HepG2 (cell line): Measurements from ENCODE around the gene SARNP. TPM values are rescaled to one million over a fixed set of nuclear protein-coding genes. Genes with fewer than 3 reads are reported as not detected.

Experiments
- ATF7 ChIP-seq, 2 experiments: fragments of 450-650 bp in 1 of 2; sonication (generic) in 1 of 2; formaldehyde crosslinking in 1 of 2; IDR thresholded peaks; 2 replicates each; pipeline versions ENCODE4 v1.4.0 to v1.6.1; 2016 to 2020; ENCODE audit warnings: antibody characterized with exemption in 1 of 2, mild to moderate bottlenecking in 1 of 2, missing genetic modification reagents in 1 of 2
- BHLHE40 ChIP-seq: IDR thresholded peaks from 2 replicates; pipeline ENCODE4 v1.6.1; 2011; ENCODE audit warnings: low read length, improper control_type of control experiment
- CHCHD3 ChIP-seq: sonication (generic); formaldehyde crosslinking; IDR thresholded peaks from 2 replicates; pipeline ENCODE4 v1.8.0; 2022; ENCODE audit warnings: mild to moderate bottlenecking, missing genetic modification reagents, moderate library complexity
- HDAC6 ChIP-seq: fragments of 200-600 bp; sonication (generic); IDR thresholded peaks from 2 replicates; pipeline ENCODE4 v1.7.0; 2017; ENCODE audit warnings: mild to moderate bottlenecking, antibody characterized with exemption, low read length, low read depth
- NFIB ChIP-seq: sonication (generic); formaldehyde crosslinking; IDR thresholded peaks from 2 replicates; pipeline ENCODE4 v1.9.0; 2021; ENCODE audit warnings: missing genetic modification reagents, mild to moderate bottlenecking, borderline replicate concordance
- NPAS2 ChIP-seq: sonication (generic); formaldehyde crosslinking; IDR thresholded peaks from 2 replicates; pipeline ENCODE4 v1.8.0; 2022; ENCODE audit warnings: mild to moderate bottlenecking, missing genetic modification reagents, borderline replicate concordance
- SMARCE1 ChIP-seq: fragments of 450-650 bp; IDR thresholded peaks from 2 replicates; pipeline ENCODE4 v1.6.1; 2017; ENCODE audit warnings: borderline replicate concordance
- ZNF337 ChIP-seq: sonication (generic); formaldehyde crosslinking; IDR thresholded peaks from 2 replicates; pipeline ENCODE4 v1.5.1; 2020; ENCODE audit warnings: missing genetic modification reagents, low read depth, mild to moderate bottlenecking, borderline replicate concordance
- ZNF773 ChIP-seq: sonication (generic); formaldehyde crosslinking; IDR thresholded peaks from 2 replicates; pipeline ENCODE4 v1.4.0; 2020; ENCODE audit warnings: missing genetic modification reagents, borderline replicate concordance
- ZSCAN31 ChIP-seq: sonication (generic); formaldehyde crosslinking; IDR thresholded peaks from 2 replicates; pipeline ENCODE4 v1.5.0; 2020; ENCODE audit warnings: low read depth, mild to moderate bottlenecking, missing genetic modification reagents
- polyA plus RNA-seq, 8 experiments: library from polyadenylated mRNA; depleted of rRNA in 3 of 8; stranded (reverse) in 7 of 8; unstranded in 1 of 8; fragments of >200 nt; fragmentation: Illumina TruSeq in 4 of 8; extraction: Trizol in 4 of 8; gene quantifications; 2 replicates each; pipeline versions ENCODE4 v1.2.1 to v1.2.3, GENCODE V29; 2011 to 2016; ENCODE audit warnings: low read depth in 4 of 8, missing spikeins in 1 of 8, mixed read lengths in 1 of 8; ENCODE audit not compliant: insufficient read depth in 1 of 8
- total RNA-seq, 5 experiments: library from RNA; depleted of rRNA; stranded (reverse); fragments of >200 nt; fragmentation: Illumina TruSeq; extraction: Trizol; gene quantifications; 2 replicates each; pipeline ENCODE4 v1.2.3, GENCODE V29; 2016; ENCODE audit warnings: low read depth in 1 of 5
- TF ChIP-seq, protein P1 (sequence below): sonication (generic); formaldehyde crosslinking; IDR thresholded peaks from 2 replicates; pipeline ENCODE4 v1.5.0; 2020; ENCODE audit warnings: mild to moderate bottlenecking, missing genetic modification reagents, moderate library complexity
- TF ChIP-seq, protein P2 (sequence below): IDR thresholded peaks from 2 replicates; pipeline ENCODE4 v1.6.1; 2016; ENCODE audit warnings: low read depth
- TF ChIP-seq, protein P3 (sequence below): sonication (generic); formaldehyde crosslinking; IDR thresholded peaks from 2 replicates; pipeline ENCODE4 v1.4.0; 2020; ENCODE audit warnings: missing genetic modification reagents, borderline replicate concordance
- TF ChIP-seq, protein P4 (sequence below): sonication (generic); formaldehyde crosslinking; IDR thresholded peaks from 2 replicates; pipeline ENCODE4 v1.8.1; 2023; ENCODE audit warnings: missing genetic modification reagents, inconsistent platforms, borderline replicate concordance
- TF ChIP-seq, protein P5 (sequence below): sonication (generic); formaldehyde crosslinking; conservative IDR thresholded peaks from 2 replicates; pipeline ENCODE4 v1.8.0; 2022; ENCODE audit warnings: missing genetic modification reagents
- TF ChIP-seq, protein P6 (sequence below): IDR thresholded peaks from 2 replicates; pipeline ENCODE4 v1.6.1; 2016; ENCODE audit warnings: mild to moderate bottlenecking, missing biosample characterization, missing genetic modification reagents

Gene SARNP
- total and polyA plus RNA-seq, 2 of the 13 experiments (the other 11 are each of a cell fraction or from before 2014, with no cell fraction given): 59.0 to 95.4 TPM

DNA sequence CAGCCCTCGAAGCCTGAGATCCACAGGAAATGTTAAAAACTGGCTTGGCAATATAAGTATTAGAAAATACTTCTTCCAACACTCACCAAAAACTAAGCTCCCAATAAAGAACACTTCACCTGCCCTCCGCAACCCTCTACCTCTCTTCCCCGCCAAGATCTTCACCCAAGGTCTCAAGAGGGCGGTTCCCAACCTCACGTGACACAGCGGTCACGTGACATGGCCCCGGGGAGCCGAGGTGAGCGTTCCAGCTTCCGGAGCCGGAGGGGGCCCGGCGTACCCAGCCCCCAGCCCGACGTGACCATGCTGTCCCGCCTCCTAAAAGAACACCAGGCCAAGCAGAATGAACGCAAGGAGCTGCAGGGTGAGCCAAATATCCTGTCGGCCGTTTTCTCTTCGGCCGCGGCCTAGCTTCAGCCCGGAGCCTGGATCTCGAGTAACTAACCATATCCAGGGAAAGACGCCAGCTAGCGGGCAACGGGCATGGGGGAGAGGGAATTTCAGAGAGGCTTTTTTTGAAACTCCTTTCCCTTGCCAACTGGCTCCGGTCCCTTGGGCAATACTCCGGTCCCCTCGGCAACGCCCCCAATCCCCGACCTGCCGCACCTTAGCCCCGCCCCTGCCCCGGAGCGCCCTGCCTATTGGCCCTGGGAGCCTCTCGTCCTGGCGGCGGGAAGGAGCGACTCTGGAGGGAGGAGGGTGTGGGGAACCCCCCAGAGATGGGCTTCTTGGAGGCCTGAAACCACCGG, 101.5 kb downstream of the SARNP start, which contains the start of gene BLOC1S1 (continued):
- TF ChIP-seq, protein P1, sequence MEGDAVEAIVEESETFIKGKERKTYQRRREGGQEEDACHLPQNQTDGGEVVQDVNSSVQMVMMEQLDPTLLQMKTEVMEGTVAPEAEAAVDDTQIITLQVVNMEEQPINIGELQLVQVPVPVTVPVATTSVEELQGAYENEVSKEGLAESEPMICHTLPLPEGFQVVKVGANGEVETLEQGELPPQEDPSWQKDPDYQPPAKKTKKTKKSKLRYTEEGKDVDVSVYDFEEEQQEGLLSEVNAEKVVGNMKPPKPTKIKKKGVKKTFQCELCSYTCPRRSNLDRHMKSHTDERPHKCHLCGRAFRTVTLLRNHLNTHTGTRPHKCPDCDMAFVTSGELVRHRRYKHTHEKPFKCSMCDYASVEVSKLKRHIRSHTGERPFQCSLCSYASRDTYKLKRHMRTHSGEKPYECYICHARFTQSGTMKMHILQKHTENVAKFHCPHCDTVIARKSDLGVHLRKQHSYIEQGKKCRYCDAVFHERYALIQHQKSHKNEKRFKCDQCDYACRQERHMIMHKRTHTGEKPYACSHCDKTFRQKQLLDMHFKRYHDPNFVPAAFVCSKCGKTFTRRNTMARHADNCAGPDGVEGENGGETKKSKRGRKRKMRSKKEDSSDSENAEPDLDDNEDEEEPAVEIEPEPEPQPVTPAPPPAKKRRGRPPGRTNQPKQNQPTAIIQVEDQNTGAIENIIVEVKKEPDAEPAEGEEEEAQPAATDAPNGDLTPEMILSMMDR: no peak
- TF ChIP-seq, protein P2, sequence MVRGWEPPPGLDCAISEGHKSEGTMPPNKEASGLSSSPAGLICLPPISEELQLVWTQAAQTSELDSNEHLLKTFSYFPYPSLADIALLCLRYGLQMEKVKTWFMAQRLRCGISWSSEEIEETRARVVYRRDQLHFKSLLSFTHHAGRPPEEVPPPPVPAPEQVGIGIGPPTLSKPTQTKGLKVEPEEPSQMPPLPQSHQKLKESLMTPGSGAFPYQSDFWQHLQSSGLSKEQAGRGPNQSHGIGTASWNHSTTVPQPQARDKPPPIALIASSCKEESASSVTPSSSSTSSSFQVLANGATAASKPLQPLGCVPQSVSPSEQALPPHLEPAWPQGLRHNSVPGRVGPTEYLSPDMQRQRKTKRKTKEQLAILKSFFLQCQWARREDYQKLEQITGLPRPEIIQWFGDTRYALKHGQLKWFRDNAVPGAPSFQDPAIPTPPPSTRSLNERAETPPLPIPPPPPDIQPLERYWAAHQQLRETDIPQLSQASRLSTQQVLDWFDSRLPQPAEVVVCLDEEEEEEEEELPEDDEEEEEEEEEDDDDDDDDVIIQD (CRISPR knock-in tag): peak; percentile 48; the same call in 1 of the 2 replicates
- TF ChIP-seq CHCHD3 (CRISPR knock-in tag) (no peak), ZSCAN31 (CRISPR knock-in tag) (no peak; the same call in 1 of the 2 replicates), ZNF773 (CRISPR knock-in tag) (no peak), SMARCE1 (no peak), ATF7 (IDR thresholded peaks at IDR 0.05) (no peak), ATF7 (CRISPR knock-in tag; IDR thresholded peaks at IDR 0.05) (no peak), BHLHE40 (peak; percentile 95), ZNF337 (CRISPR knock-in tag) (no peak), NPAS2 (CRISPR knock-in tag) (no peak), HDAC6 (no peak), NFIB (no peak)
- TF ChIP-seq, protein P3, sequence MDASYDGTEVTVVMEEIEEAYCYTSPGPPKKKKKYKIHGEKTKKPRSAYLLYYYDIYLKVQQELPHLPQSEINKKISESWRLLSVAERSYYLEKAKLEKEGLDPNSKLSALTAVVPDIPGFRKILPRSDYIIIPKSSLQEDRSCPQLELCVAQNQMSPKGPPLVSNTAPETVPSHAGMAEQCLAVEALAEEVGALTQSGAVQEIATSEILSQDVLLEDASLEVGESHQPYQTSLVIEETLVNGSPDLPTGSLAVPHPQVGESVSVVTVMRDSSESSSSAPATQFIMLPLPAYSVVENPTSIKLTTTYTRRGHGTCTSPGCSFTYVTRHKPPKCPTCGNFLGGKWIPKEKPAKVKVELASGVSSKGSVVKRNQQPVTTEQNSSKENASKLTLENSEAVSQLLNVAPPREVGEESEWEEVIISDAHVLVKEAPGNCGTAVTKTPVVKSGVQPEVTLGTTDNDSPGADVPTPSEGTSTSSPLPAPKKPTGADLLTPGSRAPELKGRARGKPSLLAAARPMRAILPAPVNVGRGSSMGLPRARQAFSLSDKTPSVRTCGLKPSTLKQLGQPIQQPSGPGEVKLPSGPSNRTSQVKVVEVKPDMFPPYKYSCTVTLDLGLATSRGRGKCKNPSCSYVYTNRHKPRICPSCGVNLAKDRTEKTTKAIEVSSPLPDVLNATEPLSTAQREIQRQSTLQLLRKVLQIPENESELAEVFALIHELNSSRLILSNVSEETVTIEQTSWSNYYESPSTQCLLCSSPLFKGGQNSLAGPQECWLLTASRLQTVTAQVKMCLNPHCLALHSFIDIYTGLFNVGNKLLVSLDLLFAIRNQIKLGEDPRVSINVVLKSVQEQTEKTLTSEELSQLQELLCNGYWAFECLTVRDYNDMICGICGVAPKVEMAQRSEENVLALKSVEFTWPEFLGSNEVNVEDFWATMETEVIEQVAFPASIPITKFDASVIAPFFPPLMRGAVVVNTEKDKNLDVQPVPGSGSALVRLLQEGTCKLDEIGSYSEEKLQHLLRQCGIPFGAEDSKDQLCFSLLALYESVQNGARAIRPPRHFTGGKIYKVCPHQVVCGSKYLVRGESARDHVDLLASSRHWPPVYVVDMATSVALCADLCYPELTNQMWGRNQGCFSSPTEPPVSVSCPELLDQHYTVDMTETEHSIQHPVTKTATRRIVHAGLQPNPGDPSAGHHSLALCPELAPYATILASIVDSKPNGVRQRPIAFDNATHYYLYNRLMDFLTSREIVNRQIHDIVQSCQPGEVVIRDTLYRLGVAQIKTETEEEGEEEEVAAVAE (CRISPR knock-in tag): 0 out of 2 replicates have a peak, but pooled peaks have one; percentile 66
- TF ChIP-seq, protein P4, sequence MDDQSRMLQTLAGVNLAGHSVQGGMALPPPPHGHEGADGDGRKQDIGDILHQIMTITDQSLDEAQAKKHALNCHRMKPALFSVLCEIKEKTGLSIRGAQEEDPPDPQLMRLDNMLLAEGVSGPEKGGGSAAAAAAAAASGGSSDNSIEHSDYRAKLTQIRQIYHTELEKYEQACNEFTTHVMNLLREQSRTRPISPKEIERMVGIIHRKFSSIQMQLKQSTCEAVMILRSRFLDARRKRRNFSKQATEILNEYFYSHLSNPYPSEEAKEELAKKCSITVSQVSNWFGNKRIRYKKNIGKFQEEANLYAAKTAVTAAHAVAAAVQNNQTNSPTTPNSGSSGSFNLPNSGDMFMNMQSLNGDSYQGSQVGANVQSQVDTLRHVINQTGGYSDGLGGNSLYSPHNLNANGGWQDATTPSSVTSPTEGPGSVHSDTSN (CRISPR knock-in tag): no peak
- TF ChIP-seq, protein P5, sequence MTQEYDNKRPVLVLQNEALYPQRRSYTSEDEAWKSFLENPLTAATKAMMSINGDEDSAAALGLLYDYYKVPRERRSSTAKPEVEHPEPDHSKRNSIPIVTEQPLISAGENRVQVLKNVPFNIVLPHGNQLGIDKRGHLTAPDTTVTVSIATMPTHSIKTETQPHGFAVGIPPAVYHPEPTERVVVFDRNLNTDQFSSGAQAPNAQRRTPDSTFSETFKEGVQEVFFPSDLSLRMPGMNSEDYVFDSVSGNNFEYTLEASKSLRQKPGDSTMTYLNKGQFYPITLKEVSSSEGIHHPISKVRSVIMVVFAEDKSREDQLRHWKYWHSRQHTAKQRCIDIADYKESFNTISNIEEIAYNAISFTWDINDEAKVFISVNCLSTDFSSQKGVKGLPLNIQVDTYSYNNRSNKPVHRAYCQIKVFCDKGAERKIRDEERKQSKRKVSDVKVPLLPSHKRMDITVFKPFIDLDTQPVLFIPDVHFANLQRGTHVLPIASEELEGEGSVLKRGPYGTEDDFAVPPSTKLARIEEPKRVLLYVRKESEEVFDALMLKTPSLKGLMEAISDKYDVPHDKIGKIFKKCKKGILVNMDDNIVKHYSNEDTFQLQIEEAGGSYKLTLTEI (CRISPR knock-in tag): no peak
- TF ChIP-seq, protein P6, sequence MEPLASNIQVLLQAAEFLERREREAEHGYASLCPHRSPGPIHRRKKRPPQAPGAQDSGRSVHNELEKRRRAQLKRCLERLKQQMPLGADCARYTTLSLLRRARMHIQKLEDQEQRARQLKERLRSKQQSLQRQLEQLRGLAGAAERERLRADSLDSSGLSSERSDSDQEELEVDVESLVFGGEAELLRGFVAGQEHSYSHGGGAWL (CRISPR knock-in tag): peak; percentile 64; the same call in 1 of the 2 replicates
